Gastrocnemius medialis (tissue), 4 donors: ENCODE measurements around the gene CCDC8.

Experiments
- POLR2A ChIP-seq, 2 donors: fragments of 450-650 bp; IDR thresholded peaks; one replicate each; pipeline ENCODE4 v1.6.1; 2017; ENCODE audit warnings: antibody characterized with exemption in 2 of 2, mild to moderate bottlenecking in 2 of 2, moderate library complexity in 2 of 2
- TF ChIP-seq, protein P1 (sequence below), 5 experiments: fragments of 450-650 bp in 3 of 5; fragments of 200-600 bp in 2 of 5; sonication (generic) in 2 of 5; IDR thresholded peaks in 4 of 5; conservative IDR thresholded peaks in 1 of 5; 1 replicate in 4 of 5; 2 replicates in 1 of 5; pipeline ENCODE4 v1.5.1; 2016 to 2019; ENCODE audit warnings: antibody characterized with exemption in 5 of 5, mild to moderate bottlenecking in 3 of 5, moderate library complexity in 3 of 5

DNA sequence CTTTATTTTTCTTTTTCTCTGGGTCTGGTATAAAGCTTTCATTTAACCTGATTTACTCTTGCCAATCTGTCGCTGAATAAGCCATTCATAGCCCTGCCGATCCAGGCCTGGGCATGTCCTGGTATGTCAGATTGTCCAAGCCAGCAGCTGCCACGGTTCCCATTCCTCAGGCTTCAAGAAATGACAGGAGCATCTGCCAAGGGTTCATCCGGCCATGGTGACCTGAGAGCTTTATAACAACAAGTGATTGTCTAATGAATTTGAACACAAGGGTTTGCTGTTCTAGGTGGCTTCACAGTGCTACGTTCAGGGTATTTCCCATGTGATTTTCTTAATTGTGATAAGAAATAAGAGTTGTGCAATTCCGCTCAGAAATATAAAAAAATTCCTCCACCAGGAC lies 38.0 kb upstream of the CCDC8 start:
- TF ChIP-seq, protein P1, sequence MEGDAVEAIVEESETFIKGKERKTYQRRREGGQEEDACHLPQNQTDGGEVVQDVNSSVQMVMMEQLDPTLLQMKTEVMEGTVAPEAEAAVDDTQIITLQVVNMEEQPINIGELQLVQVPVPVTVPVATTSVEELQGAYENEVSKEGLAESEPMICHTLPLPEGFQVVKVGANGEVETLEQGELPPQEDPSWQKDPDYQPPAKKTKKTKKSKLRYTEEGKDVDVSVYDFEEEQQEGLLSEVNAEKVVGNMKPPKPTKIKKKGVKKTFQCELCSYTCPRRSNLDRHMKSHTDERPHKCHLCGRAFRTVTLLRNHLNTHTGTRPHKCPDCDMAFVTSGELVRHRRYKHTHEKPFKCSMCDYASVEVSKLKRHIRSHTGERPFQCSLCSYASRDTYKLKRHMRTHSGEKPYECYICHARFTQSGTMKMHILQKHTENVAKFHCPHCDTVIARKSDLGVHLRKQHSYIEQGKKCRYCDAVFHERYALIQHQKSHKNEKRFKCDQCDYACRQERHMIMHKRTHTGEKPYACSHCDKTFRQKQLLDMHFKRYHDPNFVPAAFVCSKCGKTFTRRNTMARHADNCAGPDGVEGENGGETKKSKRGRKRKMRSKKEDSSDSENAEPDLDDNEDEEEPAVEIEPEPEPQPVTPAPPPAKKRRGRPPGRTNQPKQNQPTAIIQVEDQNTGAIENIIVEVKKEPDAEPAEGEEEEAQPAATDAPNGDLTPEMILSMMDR (IDR thresholded peaks at IDR 0.05 in 4 of 5, conservative IDR thresholded peaks at IDR 0.05 in 1 of 5): no peak
- TF ChIP-seq POLR2A (IDR thresholded peaks at IDR 0.05): no peak
